ENCODE results near the gene RAI1. TPM values are rescaled to one million over a fixed set of nuclear protein-coding genes. Genes with fewer than 3 reads are reported as not detected.

Gene RAI1
- total and polyA plus RNA-seq, 2 of the 8 experiments (the other 6 are each of a cell fraction or from before 2014, with no cell fraction given), result 0.39 to 1.2 TPM

DNA sequence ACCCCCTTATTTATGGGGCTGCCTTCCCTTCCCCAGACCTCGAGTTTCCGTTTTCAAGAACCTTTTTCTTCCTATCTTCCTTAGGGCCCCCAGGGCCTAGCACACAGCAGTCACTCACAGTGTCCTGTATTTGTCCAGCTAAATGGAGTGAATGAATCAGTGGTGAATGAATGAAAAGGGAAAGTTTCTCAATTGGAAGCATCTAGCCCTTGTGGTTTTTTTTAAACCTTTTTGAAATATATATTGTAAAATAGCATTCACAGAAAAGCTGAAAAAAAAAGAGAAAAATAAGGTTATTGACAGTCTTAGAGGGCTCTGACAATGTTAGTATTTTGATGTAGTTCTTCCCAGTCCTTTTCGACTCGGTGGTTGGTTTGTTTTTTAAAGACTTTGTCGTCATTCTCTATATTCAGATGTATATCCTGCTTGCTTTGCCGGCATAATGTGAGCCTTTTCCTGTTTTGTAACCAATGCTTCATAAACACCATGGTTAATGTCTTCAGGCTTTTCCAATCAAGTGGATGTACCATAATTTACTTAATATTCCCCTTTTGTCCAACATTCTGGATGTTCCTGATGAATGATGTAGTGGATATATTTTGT is 45.3 kb downstream of the RAI1 start (continued):
- TF ChIP-seq, protein P1, sequence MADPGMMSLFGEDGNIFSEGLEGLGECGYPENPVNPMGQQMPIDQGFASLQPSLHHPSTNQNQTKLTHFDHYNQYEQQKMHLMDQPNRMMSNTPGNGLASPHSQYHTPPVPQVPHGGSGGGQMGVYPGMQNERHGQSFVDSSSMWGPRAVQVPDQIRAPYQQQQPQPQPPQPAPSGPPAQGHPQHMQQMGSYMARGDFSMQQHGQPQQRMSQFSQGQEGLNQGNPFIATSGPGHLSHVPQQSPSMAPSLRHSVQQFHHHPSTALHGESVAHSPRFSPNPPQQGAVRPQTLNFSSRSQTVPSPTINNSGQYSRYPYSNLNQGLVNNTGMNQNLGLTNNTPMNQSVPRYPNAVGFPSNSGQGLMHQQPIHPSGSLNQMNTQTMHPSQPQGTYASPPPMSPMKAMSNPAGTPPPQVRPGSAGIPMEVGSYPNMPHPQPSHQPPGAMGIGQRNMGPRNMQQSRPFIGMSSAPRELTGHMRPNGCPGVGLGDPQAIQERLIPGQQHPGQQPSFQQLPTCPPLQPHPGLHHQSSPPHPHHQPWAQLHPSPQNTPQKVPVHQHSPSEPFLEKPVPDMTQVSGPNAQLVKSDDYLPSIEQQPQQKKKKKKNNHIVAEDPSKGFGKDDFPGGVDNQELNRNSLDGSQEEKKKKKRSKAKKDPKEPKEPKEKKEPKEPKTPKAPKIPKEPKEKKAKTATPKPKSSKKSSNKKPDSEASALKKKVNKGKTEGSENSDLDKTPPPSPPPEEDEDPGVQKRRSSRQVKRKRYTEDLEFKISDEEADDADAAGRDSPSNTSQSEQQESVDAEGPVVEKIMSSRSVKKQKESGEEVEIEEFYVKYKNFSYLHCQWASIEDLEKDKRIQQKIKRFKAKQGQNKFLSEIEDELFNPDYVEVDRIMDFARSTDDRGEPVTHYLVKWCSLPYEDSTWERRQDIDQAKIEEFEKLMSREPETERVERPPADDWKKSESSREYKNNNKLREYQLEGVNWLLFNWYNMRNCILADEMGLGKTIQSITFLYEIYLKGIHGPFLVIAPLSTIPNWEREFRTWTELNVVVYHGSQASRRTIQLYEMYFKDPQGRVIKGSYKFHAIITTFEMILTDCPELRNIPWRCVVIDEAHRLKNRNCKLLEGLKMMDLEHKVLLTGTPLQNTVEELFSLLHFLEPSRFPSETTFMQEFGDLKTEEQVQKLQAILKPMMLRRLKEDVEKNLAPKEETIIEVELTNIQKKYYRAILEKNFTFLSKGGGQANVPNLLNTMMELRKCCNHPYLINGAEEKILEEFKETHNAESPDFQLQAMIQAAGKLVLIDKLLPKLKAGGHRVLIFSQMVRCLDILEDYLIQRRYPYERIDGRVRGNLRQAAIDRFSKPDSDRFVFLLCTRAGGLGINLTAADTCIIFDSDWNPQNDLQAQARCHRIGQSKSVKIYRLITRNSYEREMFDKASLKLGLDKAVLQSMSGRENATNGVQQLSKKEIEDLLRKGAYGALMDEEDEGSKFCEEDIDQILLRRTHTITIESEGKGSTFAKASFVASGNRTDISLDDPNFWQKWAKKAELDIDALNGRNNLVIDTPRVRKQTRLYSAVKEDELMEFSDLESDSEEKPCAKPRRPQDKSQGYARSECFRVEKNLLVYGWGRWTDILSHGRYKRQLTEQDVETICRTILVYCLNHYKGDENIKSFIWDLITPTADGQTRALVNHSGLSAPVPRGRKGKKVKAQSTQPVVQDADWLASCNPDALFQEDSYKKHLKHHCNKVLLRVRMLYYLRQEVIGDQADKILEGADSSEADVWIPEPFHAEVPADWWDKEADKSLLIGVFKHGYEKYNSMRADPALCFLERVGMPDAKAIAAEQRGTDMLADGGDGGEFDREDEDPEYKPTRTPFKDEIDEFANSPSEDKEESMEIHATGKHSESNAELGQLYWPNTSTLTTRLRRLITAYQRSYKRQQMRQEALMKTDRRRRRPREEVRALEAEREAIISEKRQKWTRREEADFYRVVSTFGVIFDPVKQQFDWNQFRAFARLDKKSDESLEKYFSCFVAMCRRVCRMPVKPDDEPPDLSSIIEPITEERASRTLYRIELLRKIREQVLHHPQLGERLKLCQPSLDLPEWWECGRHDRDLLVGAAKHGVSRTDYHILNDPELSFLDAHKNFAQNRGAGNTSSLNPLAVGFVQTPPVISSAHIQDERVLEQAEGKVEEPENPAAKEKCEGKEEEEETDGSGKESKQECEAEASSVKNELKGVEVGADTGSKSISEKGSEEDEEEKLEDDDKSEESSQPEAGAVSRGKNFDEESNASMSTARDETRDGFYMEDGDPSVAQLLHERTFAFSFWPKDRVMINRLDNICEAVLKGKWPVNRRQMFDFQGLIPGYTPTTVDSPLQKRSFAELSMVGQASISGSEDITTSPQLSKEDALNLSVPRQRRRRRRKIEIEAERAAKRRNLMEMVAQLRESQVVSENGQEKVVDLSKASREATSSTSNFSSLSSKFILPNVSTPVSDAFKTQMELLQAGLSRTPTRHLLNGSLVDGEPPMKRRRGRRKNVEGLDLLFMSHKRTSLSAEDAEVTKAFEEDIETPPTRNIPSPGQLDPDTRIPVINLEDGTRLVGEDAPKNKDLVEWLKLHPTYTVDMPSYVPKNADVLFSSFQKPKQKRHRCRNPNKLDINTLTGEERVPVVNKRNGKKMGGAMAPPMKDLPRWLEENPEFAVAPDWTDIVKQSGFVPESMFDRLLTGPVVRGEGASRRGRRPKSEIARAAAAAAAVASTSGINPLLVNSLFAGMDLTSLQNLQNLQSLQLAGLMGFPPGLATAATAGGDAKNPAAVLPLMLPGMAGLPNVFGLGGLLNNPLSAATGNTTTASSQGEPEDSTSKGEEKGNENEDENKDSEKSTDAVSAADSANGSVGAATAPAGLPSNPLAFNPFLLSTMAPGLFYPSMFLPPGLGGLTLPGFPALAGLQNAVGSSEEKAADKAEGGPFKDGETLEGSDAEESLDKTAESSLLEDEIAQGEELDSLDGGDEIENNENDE (IDR thresholded peaks at IDR 0.05; ENCODE audit: insufficient replicate concordance, low read length), result no peak

Data from H1 (cell line).